ENCODE results near the gene SETD6.

Gene SETD6

GRCh38 chr16:58509256-58510096, 5.8 kb upstream of the SETD6 start:
- TF ChIP-seq EZH2phosphoT487 (IDR thresholded peaks at IDR 0.05; ENCODE audit: low read depth) (no peak), CTCF (IDR thresholded peaks at IDR 0.05; ENCODE audit: low read depth, low read length) (no peak)
- H3K27me3 ChIP-seq (ENCODE audit: low read depth, low read length), result no peaks in the 10 kb centered on the region
- H3K9ac ChIP-seq (ENCODE audit: low read length), result no peak overlapping the region
- H2AFZ ChIP-seq (ENCODE audit: low read depth, low read length), result no peak overlapping the region
- no peaks in the 10 kb centered on the region for H3K4me1 ChIP-seq (ENCODE audit: low read length)
- no peak overlapping the region for H3K27ac ChIP-seq (ENCODE audit: low read length)
- H3K36me3 ChIP-seq (replicated peaks; ENCODE audit: low read depth, low read length), result no peaks in the 10 kb centered on the region
- H3K9me3 ChIP-seq (ENCODE audit: insufficient read depth, low read length), result no peaks in the 10 kb centered on the region
- H3K79me2 ChIP-seq (ENCODE audit: low read length), result peaks cover 3% of the 10 kb centered on the region
- H3K4me2 ChIP-seq (ENCODE audit: low read length), result no peak overlapping the region
- H3K4me3 ChIP-seq (ENCODE audit: low read length), result no peak overlapping the region
- H4K20me1 ChIP-seq (ENCODE audit: insufficient read depth, low read length), result no peaks in the 10 kb centered on the region

- no peak overlapping the region for H3K4me2 ChIP-seq (ENCODE audit: low read length)
- TF ChIP-seq CTCF (IDR thresholded peaks at IDR 0.05; ENCODE audit: low read depth, low read length) (no peak), EZH2phosphoT487 (IDR thresholded peaks at IDR 0.05; ENCODE audit: low read depth) (no peak)
- H3K9ac ChIP-seq (ENCODE audit: low read length), result no peak overlapping the region
- no peaks in the 10 kb centered on the region for H3K36me3 ChIP-seq (replicated peaks; ENCODE audit: low read depth, low read length)
- no peaks in the 10 kb centered on the region for H4K20me1 ChIP-seq (ENCODE audit: insufficient read depth, low read length)
- H3K4me3 ChIP-seq (ENCODE audit: low read length), result no peak overlapping the region
- no peaks in the 10 kb centered on the region for H3K9me3 ChIP-seq (ENCODE audit: insufficient read depth, low read length)
- H3K4me1 ChIP-seq (ENCODE audit: low read length), result no peaks in the 10 kb centered on the region
- H3K27me3 ChIP-seq (ENCODE audit: low read depth, low read length), result no peaks in the 10 kb centered on the region
- no peak overlapping the region for H3K27ac ChIP-seq (ENCODE audit: low read length)
- no peak overlapping the region for H2AFZ ChIP-seq (ENCODE audit: low read depth, low read length)
- H3K79me2 ChIP-seq (ENCODE audit: low read length), result peaks cover 11% of the 10 kb centered on the region
These were observed 5.1 kb upstream of the SETD6 start for GRCh38 chr16:58510097-58510775.

- no peak overlapping the region for H3K4me2 ChIP-seq (ENCODE audit: low read length)
- no peaks in the 10 kb centered on the region for H3K4me1 ChIP-seq (ENCODE audit: low read length)
- no peaks in the 10 kb centered on the region for H3K9me3 ChIP-seq (ENCODE audit: insufficient read depth, low read length)
- H2AFZ ChIP-seq (ENCODE audit: low read depth, low read length), result no peak overlapping the region
- H3K9ac ChIP-seq (ENCODE audit: low read length), result no peak overlapping the region
- H3K4me3 ChIP-seq (ENCODE audit: low read length), result no peak overlapping the region
- no peak overlapping the region for H3K27ac ChIP-seq (ENCODE audit: low read length)
- no peaks in the 10 kb centered on the region for H3K27me3 ChIP-seq (ENCODE audit: low read depth, low read length)
- TF ChIP-seq CTCF (IDR thresholded peaks at IDR 0.05; ENCODE audit: low read depth, low read length) (no peak), EZH2phosphoT487 (IDR thresholded peaks at IDR 0.05; ENCODE audit: low read depth) (no peak)
- H4K20me1 ChIP-seq (ENCODE audit: insufficient read depth, low read length), result no peaks in the 10 kb centered on the region
- H3K36me3 ChIP-seq (replicated peaks; ENCODE audit: low read depth, low read length), result no peaks in the 10 kb centered on the region
- peaks cover 15% of the 10 kb centered on the region for H3K79me2 ChIP-seq (ENCODE audit: low read length)
These were observed 4.3 kb upstream of the SETD6 start for GRCh38 chr16:58510776-58511628.
